Measurements from ENCODE around the gene EXOSC2.

DNA sequence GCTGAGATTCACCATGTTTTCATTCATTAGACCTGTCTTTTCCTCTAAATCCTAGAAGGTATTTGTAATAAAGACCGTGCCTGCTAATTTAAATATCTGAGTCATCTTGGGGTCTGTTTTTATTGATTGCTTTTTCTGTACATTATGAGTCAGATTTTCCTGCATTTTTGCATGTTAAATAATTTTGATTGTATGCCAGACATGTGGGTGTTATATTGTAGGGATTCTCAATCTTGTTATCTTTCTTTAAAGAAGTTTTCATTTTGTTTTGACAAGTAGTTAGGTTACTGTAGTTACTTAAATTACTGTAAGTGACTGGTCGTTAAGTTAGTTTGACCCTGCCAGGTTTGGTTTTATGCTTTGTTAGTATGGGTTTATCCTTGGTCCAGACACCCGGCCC, 35.1 kb downstream of the EXOSC2 start:
- no peak for TF ChIP-seq CTCF (optimal IDR thresholded peaks at IDR 0.05 in 1 of 3, IDR thresholded peaks at IDR 0.05 in 1 of 3, conservative IDR thresholded peaks at IDR 0.05 in 1 of 3; ENCODE audit: extremely low read depth in 1 of 3, insufficient read depth in 2 of 3, low read length in 3 of 3)
- no peak for TF ChIP-seq EZH2 (IDR thresholded peaks at IDR 0.05; ENCODE audit: low read length)

Measured in keratinocyte (primary cell).